ENCODE measurements around the gene ACSS1. TPM values are rescaled to one million over a fixed set of nuclear protein-coding genes. Genes with fewer than 3 reads are reported as not detected.

Gene ACSS1
- total RNA-seq, 1 donor, result 0.99 TPM

GRCh38 chr20:25037288-25038102, 20.4 kb downstream of the ACSS1 start:
- TF ChIP-seq, protein P1, sequence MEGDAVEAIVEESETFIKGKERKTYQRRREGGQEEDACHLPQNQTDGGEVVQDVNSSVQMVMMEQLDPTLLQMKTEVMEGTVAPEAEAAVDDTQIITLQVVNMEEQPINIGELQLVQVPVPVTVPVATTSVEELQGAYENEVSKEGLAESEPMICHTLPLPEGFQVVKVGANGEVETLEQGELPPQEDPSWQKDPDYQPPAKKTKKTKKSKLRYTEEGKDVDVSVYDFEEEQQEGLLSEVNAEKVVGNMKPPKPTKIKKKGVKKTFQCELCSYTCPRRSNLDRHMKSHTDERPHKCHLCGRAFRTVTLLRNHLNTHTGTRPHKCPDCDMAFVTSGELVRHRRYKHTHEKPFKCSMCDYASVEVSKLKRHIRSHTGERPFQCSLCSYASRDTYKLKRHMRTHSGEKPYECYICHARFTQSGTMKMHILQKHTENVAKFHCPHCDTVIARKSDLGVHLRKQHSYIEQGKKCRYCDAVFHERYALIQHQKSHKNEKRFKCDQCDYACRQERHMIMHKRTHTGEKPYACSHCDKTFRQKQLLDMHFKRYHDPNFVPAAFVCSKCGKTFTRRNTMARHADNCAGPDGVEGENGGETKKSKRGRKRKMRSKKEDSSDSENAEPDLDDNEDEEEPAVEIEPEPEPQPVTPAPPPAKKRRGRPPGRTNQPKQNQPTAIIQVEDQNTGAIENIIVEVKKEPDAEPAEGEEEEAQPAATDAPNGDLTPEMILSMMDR (IDR thresholded peaks at IDR 0.05; ENCODE audit: insufficient read depth, low read length), result no peak
- H3K4me3 ChIP-seq (ENCODE audit: low read depth, low read length), result no peak overlapping the region
- no peak for DNase-seq (ENCODE audit: low read depth)

GRCh38 chr20:25036331-25036936, 21.5 kb downstream of the ACSS1 start:
- no peak for DNase-seq (ENCODE audit: low read depth)
- no peak overlapping the region for H3K4me3 ChIP-seq (ENCODE audit: low read depth, low read length)
- TF ChIP-seq, protein P1 (IDR thresholded peaks at IDR 0.05; ENCODE audit: insufficient read depth, low read length), result no peak

DNA sequence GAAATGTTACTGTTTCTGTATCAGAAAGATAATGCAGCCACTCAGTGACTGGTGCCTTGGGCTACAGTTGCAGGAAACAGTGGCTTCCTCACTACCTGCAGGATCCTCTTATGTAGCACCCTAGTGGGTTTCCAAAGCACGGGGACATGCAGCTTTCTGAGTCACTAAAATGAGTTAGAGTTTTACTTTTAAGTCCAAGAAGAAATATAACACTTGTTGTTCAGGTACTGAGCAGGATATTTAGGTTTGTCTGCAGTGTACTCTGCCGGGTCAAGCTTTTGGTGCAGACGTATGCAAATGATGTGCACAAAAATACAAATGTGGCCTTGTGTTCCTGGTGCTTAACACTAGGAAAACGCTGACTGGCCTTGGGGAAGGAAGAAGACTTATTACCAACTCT, 22.0 kb downstream of the ACSS1 start:
- TF ChIP-seq, protein P1 (IDR thresholded peaks at IDR 0.05; ENCODE audit: insufficient read depth, low read length), result no peak
- DNase-seq (ENCODE audit: low read depth), result no peak
- H3K4me3 ChIP-seq (ENCODE audit: low read depth, low read length), result no peak overlapping the region

GRCh38 chr20:25033924-25034300, 24.0 kb downstream of the ACSS1 start:
- TF ChIP-seq, protein P1 (IDR thresholded peaks at IDR 0.05; ENCODE audit: insufficient read depth, low read length), result no peak
- no peak overlapping the region for H3K4me3 ChIP-seq (ENCODE audit: low read depth, low read length)
- no peak for DNase-seq (ENCODE audit: low read depth)

DNA sequence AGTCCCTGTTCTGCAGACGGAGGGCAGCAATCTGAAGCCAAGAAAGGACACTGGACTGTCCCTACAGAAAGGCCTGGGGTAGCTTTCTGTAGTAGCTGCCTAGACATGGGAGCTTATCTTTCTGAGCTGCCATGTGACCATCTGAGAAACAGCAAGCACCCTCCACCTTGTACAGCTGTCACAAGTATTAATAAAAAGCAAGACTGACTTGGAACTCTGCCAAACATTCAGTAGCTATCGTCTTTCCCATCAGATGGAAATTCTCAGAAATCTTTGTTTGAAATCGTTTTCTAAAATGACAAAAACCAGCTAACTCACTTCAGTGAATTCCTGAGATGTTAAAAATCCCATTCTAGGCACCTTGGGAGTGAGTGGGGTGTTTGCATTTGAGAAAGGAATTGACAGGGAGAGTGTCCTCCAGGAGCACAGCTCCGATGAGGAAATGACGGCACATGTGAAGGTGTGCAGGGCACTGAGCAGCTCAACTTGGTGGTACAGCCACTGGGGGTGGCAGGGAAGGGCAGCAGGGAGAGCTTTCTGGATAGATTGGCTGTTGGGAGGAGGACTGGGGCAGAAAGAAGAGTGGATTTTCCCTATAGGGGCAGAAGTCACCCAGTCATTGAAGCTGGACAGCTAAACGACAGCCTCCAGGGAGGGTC, 24.5 kb downstream of the ACSS1 start:
- H3K4me3 ChIP-seq (ENCODE audit: low read depth, low read length), result no peak overlapping the region
- DNase-seq (ENCODE audit: low read depth), result peak; percentile 23
- TF ChIP-seq, protein P1 (IDR thresholded peaks at IDR 0.05; ENCODE audit: insufficient read depth, low read length), result no peak

DNA sequence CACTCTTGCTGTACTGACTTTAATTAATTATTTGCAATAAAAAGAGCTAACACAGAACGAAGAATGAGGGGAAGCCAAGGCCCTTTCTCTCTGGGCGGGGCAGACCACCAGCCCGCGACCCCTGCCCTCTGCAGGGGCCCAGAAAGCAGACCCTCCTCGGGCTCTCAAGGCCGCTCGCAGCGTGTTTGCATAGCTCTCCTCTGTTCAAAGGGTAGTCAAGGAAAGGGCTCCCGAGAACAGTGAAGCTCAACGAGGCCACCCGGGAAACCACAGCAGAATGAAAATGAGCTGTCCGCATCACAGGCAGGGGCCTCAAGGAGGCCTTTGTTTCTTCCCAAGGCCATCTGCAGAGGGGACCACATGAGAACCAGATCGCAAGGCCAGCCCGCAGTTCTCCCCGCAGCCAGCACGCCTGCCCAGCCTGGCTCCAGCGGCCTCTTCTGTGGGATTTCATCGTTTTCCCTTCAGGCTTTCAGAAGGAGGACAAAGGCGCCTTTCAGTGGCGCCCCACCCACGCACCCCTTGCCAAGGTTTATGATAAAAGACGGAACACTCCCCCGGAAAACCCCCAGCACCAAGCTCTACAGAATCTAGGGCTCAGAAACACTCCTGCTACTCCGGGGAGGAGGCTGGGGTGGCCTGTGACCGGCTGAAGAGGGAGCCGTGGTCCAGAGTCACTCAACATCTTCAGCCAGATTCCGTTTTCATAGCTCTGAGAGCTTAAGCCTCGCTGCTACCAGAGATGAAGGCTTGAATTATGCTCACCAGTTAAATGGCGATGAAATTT, 25.3 kb downstream of the ACSS1 start:
- H3K4me3 ChIP-seq (ENCODE audit: low read depth, low read length), result no peak overlapping the region
- TF ChIP-seq, protein P1 (IDR thresholded peaks at IDR 0.05; ENCODE audit: insufficient read depth, low read length), result no peak
- peak; percentile 33 for DNase-seq (ENCODE audit: low read depth)
